Sigmoid colon (tissue), 4 donors: Measurements from ENCODE around the gene SF3B2.

Experiments used
- POLR2A ChIP-seq, 2 donors: fragments of 450-650 bp; IDR thresholded peaks; one replicate each; pipeline ENCODE4 v1.6.1; 2016; ENCODE audit warnings: antibody characterized with exemption in 2 of 2, mild to moderate bottlenecking in 2 of 2, moderate library complexity in 2 of 2
- POLR2AphosphoS5 ChIP-seq, 4 donors: sonication (generic); formaldehyde crosslinking; IDR thresholded peaks; one replicate each; pipeline ENCODE4 v1.6.1; 2017; ENCODE audit warnings: antibody characterized with exemption in 4 of 4
- TF ChIP-seq, protein P1 (sequence below), 4 experiments: fragments of 450-650 bp in 3 of 4; fragments of 200-600 bp in 1 of 4; IDR thresholded peaks; one replicate each; pipeline ENCODE4 v1.5.1; 2016 to 2019; ENCODE audit warnings: antibody characterized with exemption in 4 of 4, mild to moderate bottlenecking in 3 of 4, moderate library complexity in 2 of 4

DNA sequence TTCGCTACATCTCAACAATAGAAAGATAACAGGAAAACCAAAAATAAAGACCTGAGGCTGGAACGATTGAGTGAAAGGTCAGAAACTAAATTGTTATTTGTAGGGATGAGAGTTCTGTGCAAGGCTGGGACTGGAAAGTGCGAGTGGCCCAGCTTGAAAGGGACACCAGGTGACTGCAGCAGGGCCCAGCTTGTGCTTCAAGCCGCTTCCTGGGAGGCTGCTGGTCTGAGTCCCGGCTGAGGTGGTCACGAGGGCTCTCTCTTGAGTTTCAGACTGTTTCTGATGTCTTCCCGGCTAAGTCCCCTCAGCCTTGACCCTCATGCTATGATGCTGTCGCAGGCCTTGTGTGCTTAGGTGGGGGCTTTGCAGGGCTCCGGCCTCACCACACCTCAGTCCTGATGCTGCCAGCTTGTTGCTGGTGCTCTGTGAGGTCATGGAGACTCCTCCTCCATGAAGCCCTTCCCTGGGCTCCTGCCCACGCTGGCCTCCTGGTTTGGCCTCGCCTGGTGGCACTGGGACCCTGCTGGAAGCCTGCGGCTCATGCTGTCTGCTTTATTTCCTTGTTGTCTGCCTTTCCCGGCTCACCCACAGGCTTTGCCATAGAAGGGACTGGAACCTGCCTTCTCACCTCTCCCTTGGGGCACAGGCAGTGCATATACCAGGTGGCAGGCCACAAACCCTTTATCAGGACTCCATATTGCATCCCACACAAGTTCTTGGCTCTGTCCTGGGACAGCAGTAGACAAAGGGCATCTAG, 45.9 kb upstream of the SF3B2 start:
- TF ChIP-seq, protein P1, sequence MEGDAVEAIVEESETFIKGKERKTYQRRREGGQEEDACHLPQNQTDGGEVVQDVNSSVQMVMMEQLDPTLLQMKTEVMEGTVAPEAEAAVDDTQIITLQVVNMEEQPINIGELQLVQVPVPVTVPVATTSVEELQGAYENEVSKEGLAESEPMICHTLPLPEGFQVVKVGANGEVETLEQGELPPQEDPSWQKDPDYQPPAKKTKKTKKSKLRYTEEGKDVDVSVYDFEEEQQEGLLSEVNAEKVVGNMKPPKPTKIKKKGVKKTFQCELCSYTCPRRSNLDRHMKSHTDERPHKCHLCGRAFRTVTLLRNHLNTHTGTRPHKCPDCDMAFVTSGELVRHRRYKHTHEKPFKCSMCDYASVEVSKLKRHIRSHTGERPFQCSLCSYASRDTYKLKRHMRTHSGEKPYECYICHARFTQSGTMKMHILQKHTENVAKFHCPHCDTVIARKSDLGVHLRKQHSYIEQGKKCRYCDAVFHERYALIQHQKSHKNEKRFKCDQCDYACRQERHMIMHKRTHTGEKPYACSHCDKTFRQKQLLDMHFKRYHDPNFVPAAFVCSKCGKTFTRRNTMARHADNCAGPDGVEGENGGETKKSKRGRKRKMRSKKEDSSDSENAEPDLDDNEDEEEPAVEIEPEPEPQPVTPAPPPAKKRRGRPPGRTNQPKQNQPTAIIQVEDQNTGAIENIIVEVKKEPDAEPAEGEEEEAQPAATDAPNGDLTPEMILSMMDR (IDR thresholded peaks at IDR 0.05) = no peak
- TF ChIP-seq POLR2AphosphoS5 (IDR thresholded peaks at IDR 0.05) (no peak), POLR2A (IDR thresholded peaks at IDR 0.05) (no peak)
